Activated CD4-positive, alpha-beta T cell treated with anti-CD3 and anti-CD28 coated beads for 24 hours (primary cell): Measurements from ENCODE around the gene AHRR.
"Not testable (repeated sequence)": the region's sequence is repeated elsewhere in the genome, so short reads cannot be mapped to it uniquely, and the experiment has no call there.

Experiments
- DNase-seq, 2 donors: peaks; one replicate each; pipeline ENCODE4 v3.0.0-alpha.2; 2020; ENCODE audit warnings: low read depth in 2 of 2

AHRR gene

DNA sequence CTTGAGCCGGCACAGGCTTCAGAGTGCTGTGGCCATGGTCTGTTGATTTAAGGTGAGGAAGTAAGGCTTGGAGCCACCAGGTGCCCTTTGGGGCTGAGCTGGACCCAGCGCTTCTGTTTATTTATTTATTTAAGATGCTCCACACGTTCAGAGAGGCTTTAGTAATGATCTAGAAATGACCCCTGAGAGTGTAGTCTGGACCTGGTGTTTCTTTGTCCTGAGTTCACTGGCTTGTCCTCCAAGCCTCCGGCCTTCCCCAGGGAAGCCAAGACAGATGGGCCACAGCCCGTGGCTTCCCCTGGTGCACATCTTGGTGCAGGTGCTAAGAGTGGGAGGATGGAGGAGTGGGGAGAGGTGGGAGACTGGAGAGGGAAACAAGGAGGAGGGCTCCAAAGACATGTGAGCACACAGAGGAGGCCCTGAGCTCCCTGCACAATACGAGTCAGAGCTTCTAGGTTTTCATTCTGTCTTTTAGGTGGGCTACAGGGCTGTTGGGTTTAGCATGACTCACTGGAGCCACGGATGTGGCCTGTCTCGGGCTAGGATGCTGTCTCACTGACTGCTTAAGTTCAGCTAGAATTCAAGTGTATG, 56.9 kb downstream of the AHRR start:
- DNase-seq, result no peak

DNA sequence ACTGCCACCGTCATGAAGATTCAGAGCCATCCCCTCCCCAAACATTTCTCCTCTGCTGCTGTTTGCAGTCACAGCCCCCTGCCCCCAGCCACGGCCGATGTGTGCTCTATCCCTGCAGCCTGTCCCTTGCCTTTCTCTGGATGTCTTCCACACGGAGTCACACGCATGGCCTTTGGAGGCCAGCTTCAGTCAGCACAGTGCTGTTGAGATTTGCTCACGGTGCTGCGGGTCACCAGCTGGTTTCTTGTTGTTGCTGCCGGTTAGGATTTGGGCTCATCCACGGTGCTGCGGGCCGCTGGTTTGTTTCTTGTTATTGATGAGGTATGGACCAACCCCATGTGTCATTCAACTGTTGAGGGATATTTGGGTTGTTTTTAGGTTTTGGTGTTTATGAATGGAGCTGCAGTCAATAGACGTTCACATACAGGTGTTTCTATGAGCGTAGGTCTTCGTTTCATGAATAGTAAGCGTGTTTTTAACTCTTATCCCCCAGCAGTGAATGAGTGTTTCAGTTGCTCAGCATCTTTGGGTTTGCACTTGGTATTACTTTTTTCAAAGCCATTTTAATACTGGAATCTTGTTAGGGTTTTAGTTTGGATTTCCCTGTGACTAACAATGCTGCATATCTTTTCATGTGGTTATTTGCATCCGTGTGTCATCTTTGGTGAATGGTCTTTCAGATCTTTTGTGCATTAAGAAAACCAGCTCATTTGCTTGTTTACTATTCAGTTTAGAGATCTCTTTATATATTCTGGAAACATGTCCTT, 57.6 kb downstream of the AHRR start:
- no peak for DNase-seq

DNA sequence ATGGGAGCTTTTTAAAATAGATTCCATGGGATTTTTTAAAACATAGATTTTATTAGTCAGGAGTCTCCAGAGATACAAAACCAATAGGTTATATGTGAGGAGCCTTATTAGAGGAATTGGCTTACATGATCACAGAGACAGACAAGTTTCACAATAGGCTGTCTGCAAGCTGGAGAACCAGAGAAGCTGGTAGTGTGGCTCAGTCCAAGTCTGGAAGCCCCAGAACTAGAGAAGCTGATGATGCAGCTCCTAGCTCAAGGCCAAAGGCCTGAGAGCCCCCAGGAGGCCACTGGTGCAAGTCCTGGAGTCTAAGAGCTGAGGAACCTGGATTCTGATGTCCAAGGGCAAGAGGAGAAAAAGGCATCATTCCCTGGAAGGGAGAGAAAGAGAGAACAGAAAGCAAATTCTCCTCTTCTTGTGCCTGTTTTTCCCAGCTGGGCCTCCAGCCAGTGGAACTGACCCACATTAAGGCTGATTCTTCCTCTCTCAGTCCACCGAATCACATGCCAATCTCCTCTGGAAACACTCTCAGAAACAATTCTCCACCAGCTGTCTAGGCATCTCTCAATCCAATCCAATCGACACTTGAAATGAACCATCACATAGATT, 59.3 kb downstream of the AHRR start:
- no peak for DNase-seq

DNA sequence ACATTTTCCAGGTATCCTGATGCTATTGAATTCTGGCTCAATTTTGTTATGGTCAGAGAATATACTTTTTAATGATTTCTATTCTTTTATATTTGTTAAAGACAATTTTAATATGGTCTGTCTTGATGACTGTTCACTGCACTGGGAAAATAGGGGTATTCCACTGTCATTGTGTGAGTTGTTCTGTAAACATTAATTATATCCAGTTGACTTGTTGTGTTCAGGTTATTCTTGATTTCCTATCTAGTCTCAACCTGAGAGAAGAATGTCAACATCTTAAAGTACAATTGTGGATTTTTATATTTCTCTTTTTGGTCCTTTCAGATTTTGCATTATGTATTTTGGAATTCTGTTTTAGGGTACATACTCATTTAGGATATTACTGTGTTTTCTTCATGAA, 61.6 kb downstream of the AHRR start:
- no peak for DNase-seq

DNA sequence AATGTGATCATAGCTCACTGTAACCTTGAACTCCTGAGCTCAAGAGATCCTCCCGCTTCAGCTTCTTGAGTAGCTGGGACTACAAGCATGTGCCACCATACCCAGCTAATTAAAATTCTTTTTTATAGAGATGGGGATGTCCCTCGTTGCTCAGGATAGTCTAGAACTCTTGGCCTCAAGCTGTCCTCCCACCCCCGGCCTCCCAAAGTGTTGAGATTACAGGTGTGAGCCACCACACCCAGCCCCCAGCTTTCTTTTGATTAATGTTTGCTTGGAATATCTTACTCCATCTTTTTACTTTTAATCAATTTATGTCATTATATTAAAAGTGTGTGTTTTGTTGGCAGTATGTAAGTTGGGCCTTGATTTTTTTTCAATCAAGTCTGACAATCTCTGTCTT, 62.1 kb downstream of the AHRR start:
- no peak for DNase-seq

DNA sequence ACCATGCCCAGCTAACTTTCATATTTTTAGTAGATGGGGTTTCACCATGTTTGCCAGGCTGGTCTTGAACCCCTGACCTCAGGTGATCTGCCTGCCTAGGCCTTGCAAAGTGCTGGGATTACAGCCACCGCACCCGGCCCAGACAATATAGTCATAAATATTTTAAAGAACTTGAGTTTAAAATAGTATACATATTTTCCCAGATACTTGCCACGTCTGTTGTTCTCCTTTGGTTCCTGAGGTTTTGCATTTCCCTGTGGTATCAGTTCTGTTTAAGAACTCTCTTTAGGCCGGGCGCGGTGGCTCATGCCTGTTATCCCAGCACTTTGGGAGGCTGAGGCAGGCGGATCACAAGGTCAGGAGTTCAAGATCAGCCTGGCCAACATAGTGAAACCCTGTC, 63.1 kb downstream of the AHRR start:
- DNase-seq, result not testable (repeated sequence)

DNA sequence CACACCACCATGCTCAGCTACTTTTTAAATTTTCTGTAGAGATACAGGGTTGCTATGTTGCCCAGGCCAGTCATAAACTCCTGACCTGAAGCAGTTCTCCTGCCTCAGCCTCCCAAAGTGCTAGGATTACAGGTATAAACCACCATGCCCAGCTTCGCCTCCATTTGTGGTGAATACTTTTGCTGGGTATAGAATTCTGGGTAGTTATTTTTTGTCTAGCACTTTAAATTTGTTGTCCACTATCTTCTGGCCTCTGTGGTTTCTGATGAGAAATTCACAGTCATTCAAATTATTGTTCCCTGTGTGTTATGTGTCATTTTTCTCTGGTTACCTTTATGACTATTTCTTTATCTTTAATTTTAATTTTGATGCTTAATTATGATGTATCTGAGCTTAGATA, 63.8 kb downstream of the AHRR start:
- DNase-seq, result no peak

DNA sequence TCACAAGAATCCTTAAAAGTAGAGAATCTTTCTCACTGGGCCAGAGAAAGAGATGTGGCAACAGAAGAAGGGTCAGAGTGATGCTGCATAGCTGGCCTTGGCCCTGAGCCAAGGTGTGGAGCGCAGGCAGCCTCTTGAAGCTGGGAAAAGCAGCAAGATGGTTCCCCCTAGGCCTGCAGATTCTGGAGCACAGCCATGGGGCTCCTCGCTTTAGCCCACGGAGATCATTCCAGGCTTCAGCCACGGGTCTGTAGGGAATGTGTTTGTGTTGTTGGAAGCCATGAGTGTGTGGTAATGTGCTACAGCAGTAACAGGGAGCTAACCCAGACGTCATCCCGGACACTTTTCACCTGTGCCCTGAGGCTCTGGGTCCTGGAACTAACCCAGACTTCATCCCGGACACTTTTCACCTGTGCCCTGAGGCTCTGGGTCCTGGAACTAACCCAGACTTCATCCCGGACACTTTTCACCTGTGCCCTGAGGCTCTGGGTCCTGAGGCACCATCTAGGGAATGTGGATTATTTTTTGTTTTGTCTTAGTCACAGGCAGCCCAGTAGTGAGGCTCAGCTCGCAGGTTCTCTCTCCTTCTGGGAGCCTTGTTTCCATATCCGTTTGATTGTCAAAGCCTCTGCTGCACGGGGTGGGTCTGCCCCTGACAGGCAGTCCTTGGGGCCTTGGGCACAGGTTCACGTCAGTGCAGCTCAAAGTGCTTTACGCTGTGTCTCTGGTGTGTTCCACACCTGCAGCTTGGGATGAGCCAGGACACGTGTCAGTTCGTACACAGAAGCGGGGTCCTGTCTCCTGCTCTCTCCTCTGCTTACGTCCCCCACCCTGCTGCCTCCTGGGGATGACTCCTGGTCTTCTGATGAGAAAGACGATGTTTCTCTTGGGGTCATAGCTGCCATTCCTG, 65.2 kb downstream of the AHRR start:
- no peak for DNase-seq

DNA sequence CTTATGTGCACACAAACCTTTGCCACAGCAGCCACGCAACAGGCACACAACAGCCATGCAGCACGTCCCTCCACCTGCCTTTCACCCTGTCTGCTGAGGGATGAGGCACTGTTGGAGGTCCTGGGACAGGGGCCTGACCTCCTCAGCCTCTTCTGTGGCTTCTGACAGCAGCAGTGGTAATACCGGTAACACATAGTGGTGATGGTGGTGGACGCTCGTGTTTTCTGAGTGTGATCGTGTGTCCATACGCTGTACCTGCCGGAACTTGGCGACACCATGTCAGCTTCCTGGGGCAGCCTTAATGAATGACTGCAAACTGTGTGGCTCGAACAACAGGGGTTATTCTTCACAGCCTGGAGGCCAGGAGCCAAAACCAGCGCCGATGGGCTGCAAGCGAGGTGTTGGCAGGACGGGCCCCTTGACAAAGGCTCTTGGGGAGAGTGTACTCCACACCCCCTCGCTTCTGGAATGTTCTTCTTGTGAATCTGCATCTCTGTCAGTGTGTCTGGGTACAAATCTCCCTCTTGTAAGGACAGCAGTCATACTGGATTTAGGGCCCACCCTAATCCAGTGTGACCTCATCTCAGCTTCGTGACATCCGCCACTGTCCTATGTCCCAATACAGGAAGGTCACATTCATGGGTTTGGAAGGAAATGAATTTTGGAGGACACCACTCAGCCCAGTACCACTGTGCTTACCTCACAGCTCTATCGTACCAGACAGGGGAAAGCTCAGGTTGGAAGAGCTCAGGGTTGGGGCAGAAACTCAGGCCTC, 66.2 kb downstream of the AHRR start:
- DNase-seq, result no peak

DNA sequence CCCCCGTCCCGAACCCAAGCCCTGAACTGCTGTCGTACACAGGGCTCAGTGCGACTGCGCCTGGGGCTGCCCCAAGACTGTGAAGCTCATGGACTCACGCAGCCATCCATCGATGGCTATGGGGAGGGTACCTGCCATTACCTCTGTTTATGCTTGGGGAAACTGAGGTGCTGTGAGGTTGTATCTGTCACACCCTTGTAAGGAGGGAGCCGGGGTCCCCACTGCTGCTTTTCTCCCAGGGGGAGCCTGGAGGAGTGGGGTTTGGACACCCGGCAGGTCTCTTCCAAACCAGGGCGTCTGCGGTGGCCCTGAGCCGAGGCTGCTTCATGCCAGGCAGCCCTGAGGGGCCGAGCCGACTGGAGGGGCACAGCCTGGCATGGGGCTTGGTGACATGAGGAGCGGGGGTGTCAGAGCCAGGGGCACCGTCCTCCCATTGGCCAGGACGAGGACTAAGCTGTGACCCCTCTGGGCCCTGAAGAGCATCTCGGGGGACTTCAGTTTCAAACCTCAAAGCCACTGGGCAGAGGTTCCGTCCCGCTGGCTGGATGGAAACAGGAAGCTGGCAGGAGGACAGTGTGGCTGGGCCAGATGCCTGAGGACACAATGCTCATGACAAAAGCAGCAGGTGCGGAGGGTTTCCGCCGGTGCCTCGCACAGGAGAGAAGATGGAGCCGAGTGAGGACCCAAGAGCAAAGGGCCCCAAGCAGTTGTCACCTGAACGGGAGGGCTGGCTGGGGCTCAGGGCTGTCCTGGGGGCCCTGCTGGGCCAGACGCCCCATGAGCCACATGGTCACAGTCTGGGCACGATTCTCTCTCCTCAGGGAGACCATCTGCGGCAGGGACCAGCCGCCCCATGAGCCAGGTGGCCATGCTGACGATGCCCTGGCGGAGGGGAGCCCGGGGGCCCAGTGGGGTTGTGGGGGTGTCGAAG, 67.0 kb downstream of the AHRR start:
- no peak for DNase-seq

DNA sequence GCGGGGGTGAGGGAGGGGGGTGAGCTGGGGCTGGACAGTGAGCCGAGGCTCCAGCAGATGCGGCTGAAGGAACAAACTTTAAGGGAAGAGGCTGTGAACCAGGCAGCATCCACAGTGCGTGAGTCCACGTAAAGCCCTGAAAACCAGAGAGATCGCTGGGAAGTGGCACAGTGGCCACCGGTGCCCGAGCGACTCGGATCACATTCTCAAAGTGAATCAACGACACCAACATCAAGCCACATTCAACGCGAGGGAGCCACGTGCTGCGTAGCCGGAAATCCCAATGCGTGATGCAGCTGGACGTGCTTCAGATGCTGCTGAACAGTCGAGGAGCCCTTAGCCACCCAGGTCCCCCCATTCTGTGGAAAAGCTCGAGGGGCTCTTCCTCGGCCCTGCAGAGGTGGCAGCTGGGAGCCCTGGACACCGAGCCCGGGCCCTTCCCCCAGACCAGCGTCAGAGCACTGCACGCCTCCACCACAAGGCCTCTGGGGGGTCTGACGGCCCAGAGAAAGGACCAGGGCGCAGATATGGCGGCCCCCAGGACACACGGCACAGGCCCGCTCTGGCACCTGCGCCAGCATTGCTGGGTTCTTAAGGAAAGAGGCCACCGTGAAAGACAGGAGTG, 67.8 kb downstream of the AHRR start:
- DNase-seq, result no peak

DNA sequence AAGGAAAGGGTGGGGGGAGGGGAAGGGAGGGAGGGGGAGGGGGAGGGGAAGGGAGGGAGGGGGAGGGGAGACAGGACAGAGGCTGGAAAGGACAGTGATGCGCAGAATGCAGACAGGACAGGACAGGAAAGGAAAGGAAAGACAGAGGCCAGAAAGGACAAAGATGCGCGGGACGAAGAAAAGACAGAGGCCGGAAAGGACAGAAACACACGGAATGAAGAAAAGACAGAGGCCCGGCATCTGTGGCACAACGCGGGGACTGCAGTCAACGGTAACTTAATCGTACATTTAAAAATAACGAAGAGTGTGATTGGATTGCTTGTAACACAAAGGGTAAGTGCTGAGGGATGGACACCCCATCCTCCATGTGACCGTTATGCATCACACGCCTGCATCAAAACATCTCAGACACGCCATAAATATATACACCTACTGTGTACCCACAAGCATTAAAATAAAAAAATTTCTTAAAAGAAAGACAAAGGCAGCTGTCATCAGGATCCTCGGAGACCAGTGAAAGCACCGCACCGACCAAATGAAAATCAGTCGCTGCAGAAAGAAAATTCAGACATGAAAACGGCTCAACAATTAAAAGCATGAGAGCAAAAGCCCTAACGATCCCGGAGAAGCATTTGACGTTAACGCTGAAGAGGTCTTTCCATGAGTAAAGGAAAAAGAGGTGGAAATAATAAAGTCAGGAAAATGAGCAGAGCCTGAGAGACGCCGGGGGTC, 68.5 kb downstream of the AHRR start:
- DNase-seq, result no peak

DNA sequence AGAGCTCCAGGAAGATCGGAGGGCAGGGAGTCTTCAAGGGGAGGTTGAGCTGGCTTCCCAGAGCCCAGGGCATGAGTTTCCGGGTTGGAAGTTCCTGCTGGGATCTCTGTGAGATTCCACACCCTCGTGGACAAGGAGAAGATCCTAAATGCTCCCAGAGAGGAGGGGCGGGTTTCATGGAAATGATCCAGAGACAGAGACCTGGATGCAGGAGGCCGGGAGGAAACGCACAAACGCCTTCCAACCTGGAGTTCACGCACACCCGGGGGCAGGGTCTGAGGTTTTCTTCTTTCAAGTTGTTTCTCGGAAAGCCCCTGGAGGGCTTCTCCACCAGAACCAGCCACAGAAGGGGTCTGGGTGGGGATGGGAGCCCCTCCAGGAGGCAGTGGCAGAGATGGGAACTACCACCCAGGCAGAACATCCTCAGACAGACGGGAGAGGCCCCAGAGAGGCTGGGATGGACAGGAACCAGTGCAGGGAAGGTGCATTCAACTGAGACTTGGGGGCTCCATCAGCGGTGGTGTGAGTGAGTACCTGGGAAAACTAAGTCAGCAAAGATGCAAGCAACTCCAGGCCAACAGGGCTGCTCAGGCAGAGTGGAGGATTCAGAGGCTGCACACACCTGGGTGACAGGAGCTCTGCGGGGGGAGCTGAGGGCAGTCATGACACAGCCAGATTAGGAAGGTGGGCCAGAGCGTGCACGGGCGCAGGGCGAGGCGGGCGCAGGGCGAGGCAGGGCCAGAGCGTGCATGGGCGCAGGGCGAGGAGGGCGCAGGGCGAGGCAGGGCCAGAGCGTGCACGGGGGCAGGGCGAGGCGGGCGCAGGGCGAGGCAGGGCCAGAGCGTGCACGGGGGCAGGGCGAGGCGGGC, 69.3 kb downstream of the AHRR start:
- no peak for DNase-seq

DNA sequence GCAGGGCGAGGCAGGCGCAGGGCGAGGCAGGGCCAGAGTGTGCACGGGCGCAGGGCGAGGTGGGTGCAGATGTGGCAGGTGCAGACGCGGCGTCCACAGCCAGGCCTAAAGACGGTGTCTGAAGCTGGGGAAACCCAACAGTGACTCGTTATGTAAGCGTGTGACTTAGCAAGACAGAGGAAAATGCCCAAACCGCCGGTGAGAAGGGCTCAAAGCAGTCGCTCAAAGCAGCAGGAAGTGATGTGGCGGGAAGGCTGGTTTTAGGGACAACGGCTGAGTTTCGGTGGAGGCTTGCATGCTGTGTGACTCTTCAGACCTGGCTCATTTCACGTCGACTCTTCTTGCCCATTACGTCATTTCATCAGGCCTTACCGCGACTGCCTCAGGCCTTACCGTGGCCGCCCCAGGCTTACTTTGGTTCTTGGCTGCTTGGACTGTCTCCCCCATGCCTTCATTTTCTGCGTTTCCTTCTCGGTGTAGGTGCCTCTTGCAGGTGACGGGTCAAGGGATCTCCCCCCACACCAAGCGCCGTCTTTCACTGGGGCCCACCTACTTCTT, 71.0 kb downstream of the AHRR start:
- peak; percentile 67 to 79 for DNase-seq

DNA sequence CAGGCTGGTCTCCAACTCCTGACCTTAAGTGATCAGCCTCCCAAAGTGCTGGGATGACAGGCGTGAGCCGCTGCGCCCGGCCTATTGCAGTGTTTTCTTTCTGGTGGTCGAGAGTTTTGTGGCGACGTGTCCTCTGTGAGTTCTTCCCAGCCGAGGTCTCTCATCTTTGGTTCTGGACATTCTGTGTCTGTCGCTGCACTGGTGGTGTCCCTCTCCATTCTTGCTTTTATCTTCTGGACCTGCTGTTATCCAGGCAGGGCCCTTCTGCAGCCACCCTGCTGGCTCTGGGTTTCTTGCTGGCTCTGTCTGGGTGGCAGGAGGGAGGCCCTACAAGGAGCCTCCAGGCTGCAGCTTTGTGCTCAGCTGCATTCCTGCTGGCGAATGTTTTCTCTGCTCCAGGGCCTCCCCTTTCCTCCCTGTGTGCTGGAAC, 72.3 kb downstream of the AHRR start:
- no peak for DNase-seq

DNA sequence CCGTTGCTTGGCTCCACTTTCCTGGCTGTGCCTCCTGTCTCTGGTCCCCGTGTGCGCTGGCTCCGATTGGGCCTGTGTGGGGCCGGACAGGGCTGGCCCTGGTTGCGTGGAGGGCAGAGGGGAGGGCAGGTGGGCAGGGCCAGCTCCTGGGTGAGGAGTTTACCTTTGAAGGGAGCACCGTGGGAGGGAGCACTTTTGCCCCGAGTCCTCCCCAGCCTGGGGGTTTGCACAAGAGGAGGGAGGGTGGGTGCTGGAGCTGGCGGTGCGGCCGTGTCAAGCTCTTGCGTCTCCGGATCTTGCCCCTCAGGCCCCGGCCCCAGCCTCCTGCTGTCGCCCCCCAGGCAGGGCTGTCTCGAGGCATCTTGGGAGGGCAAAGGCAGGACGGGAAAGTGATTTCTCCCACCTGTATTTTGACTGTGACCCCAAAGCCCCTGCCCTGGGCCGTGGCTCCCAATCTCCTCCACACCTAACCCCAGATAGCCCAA, 73.2 kb downstream of the AHRR start:
- DNase-seq, result no peak

DNA sequence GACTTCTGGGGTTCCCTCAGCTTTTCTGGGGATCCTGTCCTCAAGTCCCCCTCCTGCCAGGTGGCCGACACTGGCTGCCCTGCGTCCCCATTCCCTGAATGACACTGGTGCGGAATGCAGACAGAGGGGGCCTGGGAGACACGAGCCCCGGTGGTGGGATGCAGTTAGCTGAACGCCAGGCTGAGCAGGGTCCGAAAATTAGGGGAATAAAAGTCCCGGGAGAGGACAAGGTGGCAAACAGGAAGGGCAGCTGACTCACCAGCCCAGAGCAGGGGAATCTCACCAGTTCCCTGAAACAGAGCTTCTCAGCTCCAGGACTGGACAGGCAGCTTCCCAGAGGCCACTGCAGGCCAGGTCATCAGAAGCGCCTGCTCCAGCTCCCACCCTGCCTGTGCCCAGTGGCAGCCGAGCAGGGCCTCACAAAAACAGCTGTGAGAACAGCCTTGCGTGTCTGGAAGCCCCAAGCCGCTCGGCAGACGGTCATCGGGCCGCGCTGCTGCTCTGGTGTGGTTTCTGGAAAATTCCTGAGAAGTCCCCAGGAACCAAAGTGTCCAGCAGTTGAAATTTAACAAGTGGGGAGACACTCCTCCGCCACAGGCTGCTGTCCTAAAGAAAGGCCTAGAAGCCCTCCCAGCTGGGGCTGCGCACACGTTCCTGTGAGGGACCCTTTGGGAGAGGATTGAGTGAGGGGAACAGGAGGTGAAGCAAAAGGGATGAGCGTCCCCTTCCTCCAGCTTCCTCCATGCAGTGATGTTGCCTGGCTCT, 73.8 kb downstream of the AHRR start:
- no peak for DNase-seq
